Spleen (tissue), 11 donors: ENCODE data around the gene CHP2. TPM values are rescaled to one million over a fixed set of nuclear protein-coding genes. Genes with fewer than 3 reads are reported as not detected.

Experiments used
- DNase-seq: peaks from one replicate; pipeline ENCODE4 v3.0.0-alpha.2; 2020
- H3K27ac ChIP-seq, 8 donors: fragments of 200-600 bp; sonication (generic) in 7 of 8; 1 replicate in 4 of 8; 2 replicates in 4 of 8; pipeline versions ENCODE4 v1.5.0 to v1.8.0; 2016 to 2021; ENCODE audit warnings: inconsistent platforms in 4 of 8, mild to moderate bottlenecking in 4 of 8, moderate library complexity in 1 of 8
- H3K27me3 ChIP-seq, 7 donors: fragments of 200-600 bp; sonication (generic) in 6 of 7; replicated peaks in 1 of 7; 1 replicate in 4 of 7; 2 replicates in 3 of 7; pipeline versions ENCODE4 v1.5.0 to v1.8.0; 2016 to 2021; ENCODE audit warnings: inconsistent platforms in 3 of 7, mild to moderate bottlenecking in 1 of 7
- H3K36me3 ChIP-seq, 6 donors: fragments of 200-600 bp; sonication (generic) in 5 of 6; 1 replicate in 4 of 6; 2 replicates in 2 of 6; pipeline versions ENCODE4 v1.5.0 to v1.8.0; 2016 to 2021; ENCODE audit warnings: inconsistent platforms in 2 of 6
- H3K4me1 ChIP-seq, 6 donors: fragments of 200-600 bp; sonication (generic) in 5 of 6; 1 replicate in 3 of 6; 2 replicates in 3 of 6; pipeline versions ENCODE4 v1.5.0 to v1.8.0; 2016 to 2021; ENCODE audit warnings: inconsistent platforms in 3 of 6
- H3K4me3 ChIP-seq, 8 donors: fragments of 200-600 bp; sonication (generic) in 7 of 8; 1 replicate in 4 of 8; 2 replicates in 4 of 8; pipeline versions ENCODE4 v1.5.0 to v1.8.0; 2016 to 2021; ENCODE audit warnings: inconsistent platforms in 4 of 8, mild to moderate bottlenecking in 4 of 8, moderate library complexity in 2 of 8
- H3K9me3 ChIP-seq, 8 donors: fragments of 200-600 bp; sonication (generic) in 7 of 8; 1 replicate in 4 of 8; 2 replicates in 4 of 8; pipeline versions ENCODE4 v1.5.0 to v1.8.0; 2016 to 2021; ENCODE audit warnings: inconsistent platforms in 4 of 8
- CTCF ChIP-seq, 11 experiments: fragments of 200-600 bp in 7 of 11; fragments of 450-650 bp in 4 of 11; sonication (generic) in 4 of 11; IDR thresholded peaks in 8 of 11; conservative IDR thresholded peaks in 3 of 11; 1 replicate in 7 of 11; 2 replicates in 4 of 11; pipeline versions ENCODE4 v1.4.0 to v1.8.0; 2016 to 2021; ENCODE audit warnings: antibody characterized with exemption in 11 of 11, inconsistent platforms in 4 of 11, mild to moderate bottlenecking in 1 of 11
- POLR2A ChIP-seq, 3 donors: fragments of 450-650 bp; IDR thresholded peaks; one replicate each; pipeline ENCODE4 v1.5.1; 2017; ENCODE audit warnings: antibody characterized with exemption in 3 of 3, mild to moderate bottlenecking in 1 of 3
- POLR2AphosphoS5 ChIP-seq, 3 donors: sonication (generic); formaldehyde crosslinking; IDR thresholded peaks; one replicate each; pipeline ENCODE4 v1.5.1; 2017; ENCODE audit warnings: antibody characterized with exemption in 3 of 3
- WGBS, 5 donors: extraction: QIAGEN DNeasy Blood & Tissue Kit in 3 of 5; methylation state at CpG; one replicate each; pipeline versions ENCODE4 v1.1.5 to v1.1.7; 2013 to 2018; 5-methylcytosine and 5-hydroxymethylcytosine counted together
- intact Hi-C: fragments of 100-400 bp; cut with DNase I; formaldehyde crosslinking; loops from one replicate; pipeline ENCODE4 v1.15.0; 2023; ENCODE audit warnings: low total_unique reads
- polyA plus RNA-seq, 3 donors: library from polyadenylated mRNA; stranded (reverse); fragments of 200-250 nt; gene quantifications; one replicate each; pipeline ENCODE4 v1.2.1, GENCODE V29; 2013
- total RNA-seq, 7 donors: library from RNA; depleted of rRNA in 3 of 7; stranded (reverse); fragments of >200 nt in 3 of 7; fragmentation: NEBNext Ultra II Directional in 4 of 7; extraction: Animal tissue kit (Norgen Biotek cat#: 25700) in 4 of 7; gene quantifications; one replicate each; pipeline versions ENCODE4 v1.1.0 to v1.2.1, GENCODE V29; 2016 to 2021
- donor health status: healthy with polysubstance abuse.
- donor health status: DM: no; HTN: no; CAD: no; lungs with moderate emphysema.
- donor health status: DM: no; HTN: no; CAD: no.
- donor health status: Bipolar disorder and iron deficiency.
- donor health status: healthy.
- donor health status: DM: no; HTN: no; CAD: no.
- donor health status: DM: yes; HTN: yes; CAD: no.

Gene CHP2
- total and polyA plus RNA-seq, 10 donors: 0.06 TPM; not detected in 9

DNA sequence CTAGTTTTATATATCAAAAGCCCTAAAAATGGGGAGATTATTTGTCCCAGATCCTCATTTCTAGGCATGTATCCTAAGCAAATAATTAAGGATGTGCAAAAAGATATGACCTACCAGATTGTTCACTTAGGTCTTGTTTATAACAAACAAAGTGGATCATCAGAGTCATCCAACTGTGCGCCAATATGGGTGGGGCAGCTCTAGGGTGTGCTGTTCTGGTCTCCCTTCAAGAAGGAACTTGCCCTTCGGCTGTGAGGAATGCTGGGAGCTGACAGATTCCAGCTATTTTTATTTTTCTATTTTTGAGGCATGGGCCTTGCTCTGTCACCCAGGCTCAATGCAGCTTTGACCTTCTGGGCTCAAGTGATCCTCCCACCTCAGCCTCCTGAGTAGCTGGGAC is 13.8 kb downstream of the CHP2 start:
- Histone ChIP-seq H3K4me3 (no peak overlapping the region), H3K4me1 (no peaks in the 10 kb centered on the region), H3K27ac (no peak overlapping the region), H3K27me3 (peaks cover 0 to 1% (median 0%) of the 10 kb centered on the region in 7 donors), H3K9me3 (no peaks in the 10 kb centered on the region), H3K36me3 (no peaks in the 10 kb centered on the region)
- 74 to 85% (median 80%) methylated on average over 2 of the region's 2 CpGs for WGBS, 5 donors
- DNase-seq: no peak
- intact Hi-C loops: no loop called here
- no peak for TF ChIP-seq POLR2A (IDR thresholded peaks at IDR 0.05)
- no peak for TF ChIP-seq CTCF (IDR thresholded peaks at IDR 0.05 in 8 of 11, conservative IDR thresholded peaks at IDR 0.05 in 3 of 11)
- no peak for TF ChIP-seq POLR2AphosphoS5 (IDR thresholded peaks at IDR 0.05)

GRCh38 chr16:23771027-23771426 is 16.2 kb downstream of the CHP2 start:
- H3K9me3 ChIP-seq: no peaks in the 10 kb centered on the region
- no peak for TF ChIP-seq CTCF (IDR thresholded peaks at IDR 0.05 in 8 of 11, conservative IDR thresholded peaks at IDR 0.05 in 3 of 11)
- no peak for TF ChIP-seq POLR2A (IDR thresholded peaks at IDR 0.05)
- no peak for TF ChIP-seq POLR2AphosphoS5 (IDR thresholded peaks at IDR 0.05)
- H3K36me3 ChIP-seq: no peaks in the 10 kb centered on the region
- DNase-seq: no peak
- H3K4me3 ChIP-seq: no peak overlapping the region
- no peak overlapping the region for H3K27ac ChIP-seq
- intact Hi-C loops: no loop called here
- WGBS, 5 donors: 60 to 91% (median 85%) methylated on average over 8 of the region's 8 CpGs
- H3K27me3 ChIP-seq: no peaks in the 10 kb centered on the region
- no peaks in the 10 kb centered on the region for H3K4me1 ChIP-seq

DNA sequence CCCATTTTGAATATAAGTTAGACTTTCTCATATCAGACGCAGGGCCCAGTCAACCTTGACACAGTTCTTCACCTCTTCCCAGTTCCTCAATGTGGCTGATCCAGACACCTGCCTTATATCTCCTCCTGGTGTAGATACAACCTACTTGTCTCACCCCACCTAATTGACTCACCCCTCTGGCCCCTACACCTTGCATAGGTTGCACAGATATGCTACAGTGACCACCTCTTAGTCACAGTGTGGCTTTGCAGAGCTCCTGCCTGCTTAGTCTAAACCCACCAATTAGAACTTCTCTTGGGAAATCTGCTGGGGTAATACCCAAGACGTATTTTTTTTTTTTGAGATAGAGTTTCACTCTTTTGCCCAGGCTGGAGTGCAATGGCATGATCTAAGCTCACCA is 16.8 kb downstream of the CHP2 start:
- Histone ChIP-seq H3K4me3 (no peak overlapping the region), H3K27me3 (no peaks in the 10 kb centered on the region), H3K9me3 (no peaks in the 10 kb centered on the region), H3K36me3 (no peaks in the 10 kb centered on the region), H3K4me1 (no peaks in the 10 kb centered on the region), H3K27ac (no peak overlapping the region)
- WGBS, 5 donors: 0 to 60% (median 42%) methylated on average over 1 to 2 of the region's 2 CpGs
- DNase-seq: no peak
- TF ChIP-seq CTCF (IDR thresholded peaks at IDR 0.05 in 8 of 11, conservative IDR thresholded peaks at IDR 0.05 in 3 of 11) (no peak), POLR2AphosphoS5 (IDR thresholded peaks at IDR 0.05) (no peak), POLR2A (IDR thresholded peaks at IDR 0.05) (no peak)
- intact Hi-C loops: no loop called here

DNA sequence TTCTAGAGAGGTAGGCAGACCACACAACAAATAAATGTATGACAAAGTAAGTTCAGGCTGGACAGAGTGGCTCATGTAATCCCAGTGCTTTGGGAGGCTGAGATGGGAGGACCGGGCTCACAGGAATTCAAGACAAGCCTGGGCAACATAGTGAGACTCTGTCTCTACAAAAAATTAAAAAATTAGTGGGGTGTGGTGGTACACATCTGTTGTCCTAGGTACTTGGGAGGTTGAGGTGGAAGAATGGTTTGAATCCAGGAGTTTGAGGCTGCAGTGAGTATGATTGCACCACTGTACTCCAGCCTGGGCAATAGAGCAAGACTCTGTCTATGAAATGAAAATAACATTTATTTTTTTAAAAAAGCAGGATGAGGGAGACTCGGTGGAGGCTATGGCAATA is 18.5 kb downstream of the CHP2 start:
- no peak overlapping the region for H3K4me3 ChIP-seq
- H3K9me3 ChIP-seq: no peaks in the 10 kb centered on the region
- WGBS, 5 donors: 86 to 90% (median 88%) methylated on average over 2 of the region's 2 CpGs
- intact Hi-C loops: no loop called here
- H3K36me3 ChIP-seq: no peaks in the 10 kb centered on the region
- H3K27ac ChIP-seq: no peak overlapping the region
- no peak for TF ChIP-seq CTCF (IDR thresholded peaks at IDR 0.05 in 8 of 11, conservative IDR thresholded peaks at IDR 0.05 in 3 of 11)
- no peak for TF ChIP-seq POLR2A (IDR thresholded peaks at IDR 0.05)
- TF ChIP-seq POLR2AphosphoS5 (IDR thresholded peaks at IDR 0.05): no peak
- H3K27me3 ChIP-seq: no peaks in the 10 kb centered on the region
- no peak for DNase-seq
- H3K4me1 ChIP-seq: no peaks in the 10 kb centered on the region
